WI38 (cell line): ENCODE results near the gene NCL.
A peak's percentile ranks its signal among the peaks of the same experiment; 100 is the strongest.
"Not testable (repeated sequence)": the region's sequence is repeated elsewhere in the genome, so short reads cannot be mapped to it uniquely, and the experiment has no call there.

Experiments
- H3K4me3 ChIP-seq: 2 replicates; pipeline ENCODE4 v1.5.1; 2011; ENCODE audit warnings: low read depth, mild to moderate bottlenecking, control low read depth, low read length
- TF ChIP-seq, protein P1 (sequence below): IDR thresholded peaks from 2 replicates; pipeline ENCODE4 v1.5.1; 2012; ENCODE audit warnings: low read depth, mild to moderate bottlenecking, control low read depth, low read length

Gene NCL

DNA sequence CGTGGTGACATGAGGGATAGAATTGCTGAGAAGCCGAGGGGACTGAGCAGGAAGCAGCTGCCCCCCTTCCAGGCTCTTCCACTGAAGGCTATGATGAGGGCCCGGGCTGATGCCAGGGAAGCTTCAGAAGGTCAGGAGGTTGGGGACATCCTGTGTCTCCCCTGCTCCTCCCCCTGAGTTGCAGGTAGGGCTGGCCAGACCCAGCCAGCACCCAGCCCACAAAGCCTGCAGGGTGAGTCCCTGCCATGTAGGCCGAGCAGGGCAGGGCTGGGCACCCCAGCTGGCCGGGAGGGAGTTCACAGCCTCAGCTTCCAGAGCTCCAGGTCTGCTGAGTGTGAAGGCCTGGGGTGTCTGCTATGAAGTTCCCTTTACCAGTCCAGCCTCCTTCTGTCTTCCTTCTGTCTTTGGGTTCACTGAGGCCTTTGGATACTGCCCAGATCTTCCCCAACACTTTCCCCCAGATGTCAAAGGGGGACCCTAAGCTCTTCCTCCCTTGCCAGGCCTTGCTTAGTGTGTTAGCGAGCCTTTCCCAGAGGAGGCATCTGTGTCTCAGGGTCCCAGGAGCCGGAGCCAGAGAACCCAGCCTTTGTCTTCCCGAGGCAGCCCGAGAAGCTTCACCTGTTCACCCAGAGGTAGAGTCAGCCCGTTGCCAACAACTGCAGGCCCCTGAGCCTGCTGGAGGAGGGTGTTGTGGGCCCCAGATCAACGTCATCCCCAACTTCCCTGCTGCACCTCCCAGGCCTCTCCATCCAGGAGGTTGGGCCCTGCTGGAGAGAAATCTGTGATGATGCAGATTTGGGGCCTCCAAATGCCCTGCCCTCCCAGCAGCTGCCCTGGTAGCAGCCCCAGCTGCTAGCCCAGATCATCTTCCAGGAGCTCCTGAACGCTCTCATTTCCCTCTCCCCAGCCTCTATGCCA, 3.6 kb upstream of the NCL start:
- TF ChIP-seq, protein P1, sequence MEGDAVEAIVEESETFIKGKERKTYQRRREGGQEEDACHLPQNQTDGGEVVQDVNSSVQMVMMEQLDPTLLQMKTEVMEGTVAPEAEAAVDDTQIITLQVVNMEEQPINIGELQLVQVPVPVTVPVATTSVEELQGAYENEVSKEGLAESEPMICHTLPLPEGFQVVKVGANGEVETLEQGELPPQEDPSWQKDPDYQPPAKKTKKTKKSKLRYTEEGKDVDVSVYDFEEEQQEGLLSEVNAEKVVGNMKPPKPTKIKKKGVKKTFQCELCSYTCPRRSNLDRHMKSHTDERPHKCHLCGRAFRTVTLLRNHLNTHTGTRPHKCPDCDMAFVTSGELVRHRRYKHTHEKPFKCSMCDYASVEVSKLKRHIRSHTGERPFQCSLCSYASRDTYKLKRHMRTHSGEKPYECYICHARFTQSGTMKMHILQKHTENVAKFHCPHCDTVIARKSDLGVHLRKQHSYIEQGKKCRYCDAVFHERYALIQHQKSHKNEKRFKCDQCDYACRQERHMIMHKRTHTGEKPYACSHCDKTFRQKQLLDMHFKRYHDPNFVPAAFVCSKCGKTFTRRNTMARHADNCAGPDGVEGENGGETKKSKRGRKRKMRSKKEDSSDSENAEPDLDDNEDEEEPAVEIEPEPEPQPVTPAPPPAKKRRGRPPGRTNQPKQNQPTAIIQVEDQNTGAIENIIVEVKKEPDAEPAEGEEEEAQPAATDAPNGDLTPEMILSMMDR, result no peak

DNA sequence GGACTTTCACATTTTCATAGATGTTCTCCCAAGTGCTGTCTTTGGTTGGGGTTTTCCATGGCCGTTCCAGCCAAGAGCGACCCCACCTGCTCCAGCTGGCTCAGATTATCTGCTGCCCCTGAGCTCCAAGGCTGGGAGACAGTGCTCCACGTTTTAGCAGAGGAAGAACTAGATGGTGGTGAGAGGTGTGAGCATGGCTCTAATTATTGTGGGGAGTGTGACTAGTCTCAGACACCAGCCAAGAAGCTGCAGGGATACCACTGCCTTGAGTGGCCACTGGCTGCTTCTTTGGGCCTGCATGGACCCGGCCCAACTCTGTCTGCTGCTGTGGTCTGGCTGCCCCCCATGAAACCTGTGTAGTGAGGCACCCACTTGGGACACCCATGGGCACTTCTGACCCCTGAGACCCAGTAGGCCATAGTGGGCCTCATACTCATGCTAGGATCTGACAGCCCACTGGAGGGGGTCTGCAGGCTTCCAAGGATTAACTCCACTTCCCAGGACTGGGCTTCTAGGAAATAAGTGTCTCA, 2.8 kb upstream of the NCL start:
- TF ChIP-seq, protein P1, result no peak
- H3K4me3 ChIP-seq, result no peak overlapping the region

More for the DNA sequence above, 3.6 kb upstream of the NCL start:
- H3K4me3 ChIP-seq, result no peak overlapping the region

DNA sequence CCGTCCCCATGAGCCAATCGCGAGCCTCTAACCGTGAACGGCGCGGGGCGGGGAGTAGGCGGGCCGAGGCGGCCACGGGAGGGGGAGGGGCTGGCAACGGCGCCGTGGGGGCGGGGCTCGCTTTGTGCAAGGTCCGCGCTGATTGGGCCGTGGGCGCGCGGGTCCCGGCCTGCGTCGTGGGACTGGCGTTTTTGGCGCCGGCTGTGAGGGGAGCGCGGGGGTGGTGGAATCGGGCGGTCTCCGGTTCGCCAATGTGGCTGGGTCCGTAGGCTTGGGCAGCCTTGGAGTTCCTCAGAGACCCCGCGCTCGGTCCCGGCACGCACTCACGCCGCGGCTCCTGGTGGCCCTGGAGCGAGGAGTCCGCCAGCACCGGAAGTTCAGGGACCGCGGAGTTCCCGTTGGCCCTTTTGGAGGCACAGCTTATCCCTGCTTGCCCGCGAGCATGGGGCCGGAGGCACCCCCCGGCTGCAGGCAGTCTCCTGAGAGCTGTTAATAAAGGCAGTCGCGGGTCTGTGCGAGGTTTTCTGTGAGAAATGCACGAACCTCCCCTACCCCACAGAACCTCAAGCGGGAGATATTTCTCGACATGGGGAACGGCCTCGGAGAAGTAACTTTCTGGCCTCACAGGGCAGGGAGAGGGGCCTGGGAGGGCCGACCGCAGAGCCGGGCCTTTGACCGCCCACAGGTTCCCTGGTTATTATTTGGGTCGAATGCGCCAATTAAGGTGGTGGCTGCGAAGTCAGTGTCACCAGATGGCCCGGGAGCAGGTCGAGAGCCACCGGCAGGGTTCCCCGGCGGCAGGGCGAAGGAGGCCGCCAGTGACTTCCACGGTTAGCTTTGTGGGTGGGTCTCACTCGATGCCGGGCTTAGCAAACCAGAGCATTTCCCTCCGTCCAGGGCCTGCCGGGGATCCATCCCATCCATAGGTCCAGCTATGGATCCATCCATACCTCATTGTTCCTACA, 574 bp upstream of the NCL start:
- H3K4me3 ChIP-seq, result peak overlapping the region; percentile 96
- TF ChIP-seq, protein P1, result no peak

DNA sequence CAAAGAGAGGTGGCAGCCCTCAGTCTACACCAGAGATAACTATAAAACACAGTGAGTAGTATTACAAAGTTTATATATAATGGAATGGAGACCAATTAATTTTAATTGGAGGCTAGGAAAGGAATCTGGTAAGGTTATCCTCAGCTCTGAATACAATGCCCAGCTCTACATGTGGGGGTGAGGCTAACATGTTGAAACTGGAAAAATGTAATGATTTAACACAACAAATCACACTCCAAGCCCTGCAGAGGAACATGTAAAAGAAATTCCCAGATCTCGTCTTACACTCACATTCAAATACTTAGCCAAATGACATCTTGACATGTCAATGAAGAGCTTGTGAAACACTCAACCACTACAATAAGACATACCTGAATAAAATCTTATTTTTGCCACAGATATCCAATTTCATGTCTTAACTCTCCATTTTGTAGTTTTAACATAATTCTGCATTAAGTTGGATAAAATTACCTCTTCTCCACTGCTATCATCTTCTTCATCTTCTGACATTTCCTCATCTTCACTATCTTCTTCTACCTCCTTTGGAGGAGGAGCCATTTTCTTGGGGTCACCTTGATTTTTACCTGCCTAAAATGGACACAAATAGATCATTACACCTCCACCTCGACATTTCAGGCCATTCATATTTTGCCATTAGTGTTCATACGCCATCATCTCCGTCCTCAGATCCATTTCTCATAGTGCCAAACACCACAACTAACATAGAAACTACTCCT, 1.4 kb downstream of the NCL start:
- TF ChIP-seq, protein P1, result no peak
- peak overlapping the region; percentile 96 for H3K4me3 ChIP-seq

DNA sequence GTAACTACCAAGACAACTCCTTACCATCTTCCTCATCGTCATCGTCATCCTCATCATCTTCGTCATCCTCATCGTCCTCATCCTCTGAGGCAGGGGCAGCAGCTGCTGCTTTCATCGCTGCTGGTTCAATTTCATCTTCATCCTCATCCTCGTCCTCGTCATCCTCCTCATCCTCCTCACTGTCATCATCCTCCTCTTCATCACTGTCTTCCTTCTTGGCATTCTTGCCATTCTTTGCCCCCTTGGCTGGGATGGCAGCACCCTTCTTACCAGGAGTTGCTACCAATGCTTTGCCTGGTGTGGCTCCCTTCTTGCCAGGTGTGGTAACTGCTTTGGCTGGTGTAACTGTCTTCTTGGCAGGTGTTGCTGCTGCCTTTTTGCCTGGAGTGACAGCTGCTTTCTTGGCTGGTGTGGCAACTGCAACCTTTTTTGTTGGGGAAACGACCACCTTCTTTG, 2.7 kb downstream of the NCL start:
- H3K4me3 ChIP-seq, result no peak overlapping the region
- TF ChIP-seq, protein P1, result no peak

DNA sequence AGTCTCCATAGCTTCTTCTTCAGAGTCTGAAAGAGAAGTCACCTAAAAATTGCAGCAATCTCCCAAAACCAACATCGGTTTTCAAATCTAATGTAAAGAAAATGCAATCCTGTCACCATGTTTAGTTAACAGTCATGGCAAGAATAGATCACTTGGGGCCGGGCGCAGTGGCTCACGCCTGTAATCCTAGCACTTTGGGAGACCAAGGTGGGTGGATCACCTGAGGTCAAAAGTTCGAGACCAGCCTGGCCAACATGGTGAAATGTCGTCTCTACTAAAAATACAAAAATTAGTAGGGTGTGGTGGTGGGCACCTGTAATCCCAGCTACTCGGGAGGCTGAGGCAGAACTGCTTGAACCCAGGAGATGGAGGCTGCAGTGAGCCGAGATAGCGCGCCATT, 3.4 kb downstream of the NCL start:
- H3K4me3 ChIP-seq, result not testable (repeated sequence)
